ENCODE results near the gene CSRNP3.

GRCh38 chr2:165494573-165494972, 25.1 kb downstream of the CSRNP3 start:
- TF ChIP-seq, protein P1, sequence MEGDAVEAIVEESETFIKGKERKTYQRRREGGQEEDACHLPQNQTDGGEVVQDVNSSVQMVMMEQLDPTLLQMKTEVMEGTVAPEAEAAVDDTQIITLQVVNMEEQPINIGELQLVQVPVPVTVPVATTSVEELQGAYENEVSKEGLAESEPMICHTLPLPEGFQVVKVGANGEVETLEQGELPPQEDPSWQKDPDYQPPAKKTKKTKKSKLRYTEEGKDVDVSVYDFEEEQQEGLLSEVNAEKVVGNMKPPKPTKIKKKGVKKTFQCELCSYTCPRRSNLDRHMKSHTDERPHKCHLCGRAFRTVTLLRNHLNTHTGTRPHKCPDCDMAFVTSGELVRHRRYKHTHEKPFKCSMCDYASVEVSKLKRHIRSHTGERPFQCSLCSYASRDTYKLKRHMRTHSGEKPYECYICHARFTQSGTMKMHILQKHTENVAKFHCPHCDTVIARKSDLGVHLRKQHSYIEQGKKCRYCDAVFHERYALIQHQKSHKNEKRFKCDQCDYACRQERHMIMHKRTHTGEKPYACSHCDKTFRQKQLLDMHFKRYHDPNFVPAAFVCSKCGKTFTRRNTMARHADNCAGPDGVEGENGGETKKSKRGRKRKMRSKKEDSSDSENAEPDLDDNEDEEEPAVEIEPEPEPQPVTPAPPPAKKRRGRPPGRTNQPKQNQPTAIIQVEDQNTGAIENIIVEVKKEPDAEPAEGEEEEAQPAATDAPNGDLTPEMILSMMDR (conservative IDR thresholded peaks at IDR 0.05; ENCODE audit: low read length), result no peak
- no peak for TF ChIP-seq EZH2phosphoT487 (IDR thresholded peaks at IDR 0.05; ENCODE audit: borderline replicate concordance)

Data from Loucy (cell line).